NCI-H748 (cell line): ENCODE results near the gene TNS3.

Experiments
- DNase-seq: peaks from one replicate; lab custom pipeline; 2025; ENCODE audit not compliant: unreplicated experiment; lab: John Stamatoyannopoulos, UW

Gene TNS3

GRCh38 chr7:47508389-47509380 is 73.2 kb downstream of the TNS3 start:
- no peak for DNase-seq

GRCh38 chr7:47507522-47507921 is 74.4 kb downstream of the TNS3 start:
- DNase-seq, result no peak

GRCh38 chr7:47506382-47507339 is 75.2 kb downstream of the TNS3 start:
- DNase-seq, result no peak

GRCh38 chr7:47505312-47506007 is 76.5 kb downstream of the TNS3 start:
- DNase-seq, result no peak

GRCh38 chr7:47504551-47505311 is 77.2 kb downstream of the TNS3 start:
- no peak for DNase-seq

DNA sequence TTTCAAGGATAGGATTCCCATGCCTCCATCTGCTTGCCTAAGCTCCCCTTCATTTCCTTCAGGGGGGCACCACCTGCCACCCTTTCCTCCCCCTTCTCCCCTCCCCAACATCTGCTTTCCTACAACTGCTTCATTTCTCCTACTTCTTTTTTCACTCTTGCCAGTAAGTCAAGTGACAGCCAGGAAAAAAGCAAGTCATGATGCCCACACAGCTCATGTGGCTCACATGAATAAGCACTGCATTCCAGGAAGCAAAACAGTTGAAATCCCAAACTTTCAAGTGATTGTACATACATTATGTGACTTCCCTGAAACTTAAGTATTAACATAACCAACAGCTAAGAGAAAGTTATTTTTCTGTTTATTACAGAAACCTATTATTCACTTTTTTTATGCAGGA is 78.6 kb downstream of the TNS3 start:
- DNase-seq, result no peak

- no peak for DNase-seq
Observed at GRCh38 chr7:47502240-47502877, 79.6 kb downstream of the TNS3 start.

GRCh38 chr7:47501406-47501805 is 80.5 kb downstream of the TNS3 start:
- no peak for DNase-seq

DNA sequence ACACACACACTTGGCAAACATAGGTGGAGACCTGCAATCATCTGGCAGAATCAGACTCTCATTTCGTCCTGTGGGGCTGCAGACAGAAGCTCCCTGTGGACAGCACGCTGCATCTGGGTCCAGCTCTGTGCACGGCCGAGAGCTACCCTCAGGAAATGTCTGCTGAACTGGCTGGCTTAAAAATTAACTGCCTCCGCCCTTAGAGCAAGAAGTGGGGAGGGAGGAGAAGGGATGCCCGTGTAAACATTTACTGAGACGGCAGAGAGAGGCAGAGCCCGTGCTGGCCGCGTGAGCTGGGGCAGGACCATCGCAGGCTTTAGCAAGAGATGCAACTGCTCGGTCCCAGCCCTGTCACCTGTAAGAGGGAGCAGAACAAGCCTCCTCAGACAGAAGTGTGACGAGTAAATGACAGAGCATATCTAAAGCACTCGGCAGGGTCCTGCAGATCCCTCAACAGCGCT is 81.8 kb downstream of the TNS3 start:
- DNase-seq, result no peak

- DNase-seq, result no peak
Observed at GRCh38 chr7:47498229-47499056, 83.5 kb downstream of the TNS3 start.

GRCh38 chr7:47497367-47498096 is 84.4 kb downstream of the TNS3 start:
- DNase-seq, result peak; percentile 29

DNA sequence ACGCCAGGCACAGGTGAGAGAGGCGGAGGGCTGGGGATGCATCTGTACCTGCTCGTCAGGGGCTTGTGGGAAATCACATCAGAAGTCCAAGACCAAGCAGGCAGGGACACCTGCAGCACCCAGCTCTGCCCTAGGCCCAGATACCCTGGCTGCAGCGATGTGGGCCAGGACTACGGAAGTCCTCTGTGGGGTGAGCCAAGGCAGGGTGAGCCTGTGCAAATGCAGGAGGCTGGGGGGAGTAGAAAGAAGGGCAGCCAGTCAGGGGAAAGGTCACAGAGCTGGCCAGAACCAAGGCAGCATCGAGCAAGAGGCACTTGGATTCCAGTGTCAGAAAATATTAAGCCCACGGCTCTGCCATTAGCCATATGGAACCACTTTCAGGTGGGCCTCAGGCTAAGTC is 85.2 kb downstream of the TNS3 start:
- no peak for DNase-seq

DNA sequence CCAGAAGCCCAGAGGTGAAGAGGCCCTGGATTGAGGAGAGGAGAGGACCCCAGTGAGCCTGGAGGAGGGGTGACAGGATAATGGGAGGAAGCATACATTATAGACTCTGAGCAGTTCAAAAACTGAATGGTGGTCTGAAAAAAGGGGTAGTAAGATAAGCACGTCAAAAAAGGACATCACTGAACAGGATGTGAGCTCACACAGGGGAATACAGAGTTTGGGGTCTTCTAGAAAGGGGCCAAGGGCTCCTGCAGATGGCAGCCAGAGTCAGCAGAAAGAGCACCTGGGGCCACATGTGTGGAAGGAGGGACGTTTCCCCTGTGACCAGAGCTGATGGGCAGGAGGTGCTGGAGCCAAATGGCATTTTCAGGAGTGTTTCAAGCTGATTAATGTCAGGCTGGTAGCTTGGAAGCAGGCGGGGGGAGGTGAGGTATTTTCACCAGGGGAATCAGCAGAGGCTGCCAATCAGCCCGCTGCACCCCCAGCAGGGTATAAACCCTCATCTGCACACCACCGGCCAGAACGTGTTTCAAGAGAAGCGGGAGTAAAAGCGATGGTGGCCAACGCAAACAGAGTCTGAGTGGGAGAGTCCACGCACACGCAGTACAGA is 85.8 kb downstream of the TNS3 start:
- no peak for DNase-seq

- no peak for DNase-seq
Observed at GRCh38 chr7:47493976-47494911, 87.7 kb downstream of the TNS3 start.

GRCh38 chr7:47492716-47493325 is 89.1 kb downstream of the TNS3 start:
- peak; percentile 82 for DNase-seq
